ENCODE measurements around the gene FBXL5.

Gene FBXL5

GRCh38 chr4:15577508-15577907 lies 77.6 kb downstream of the FBXL5 start:
- no peak for DNase-seq
- H3K4me3 Mint-ChIP-seq, result no peak overlapping the region
- no peak for ATAC-seq
- no peaks in the 10 kb centered on the region for H3K9me3 Mint-ChIP-seq
- no peaks in the 10 kb centered on the region for H3K36me3 Mint-ChIP-seq (ENCODE audit: low read depth)
- no peaks in the 10 kb centered on the region for H3K4me1 Mint-ChIP-seq
- no peaks in the 10 kb centered on the region for H3K27me3 Mint-ChIP-seq
- H3K27ac Mint-ChIP-seq, result no peak overlapping the region

DNA sequence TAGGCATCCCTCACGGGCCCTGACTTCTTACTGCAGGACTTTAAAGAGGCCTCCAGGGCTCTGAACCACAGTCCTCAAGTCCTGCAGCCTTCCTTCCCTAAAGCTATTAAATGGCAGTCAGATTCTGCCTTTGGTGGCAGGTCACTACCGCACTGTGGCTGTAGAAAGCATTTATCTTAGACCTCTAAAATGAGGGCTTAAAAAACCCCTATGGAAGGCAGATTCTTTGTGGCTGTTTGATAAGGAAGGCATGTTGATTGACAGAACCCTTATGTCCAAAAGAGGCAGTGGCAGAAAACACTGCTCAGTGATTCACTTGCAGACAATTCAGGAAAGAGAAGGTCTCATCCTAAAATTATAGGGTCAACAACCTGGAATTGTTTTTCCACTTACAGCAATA lies 79.2 kb downstream of the FBXL5 start:
- no peak overlapping the region for H3K27ac Mint-ChIP-seq
- ATAC-seq, result no peak
- H3K9me3 Mint-ChIP-seq, result no peaks in the 10 kb centered on the region
- DNase-seq, result no peak
- no peak overlapping the region for H3K4me3 Mint-ChIP-seq
- no peaks in the 10 kb centered on the region for H3K36me3 Mint-ChIP-seq (ENCODE audit: low read depth)
- H3K4me1 Mint-ChIP-seq, result no peaks in the 10 kb centered on the region
- H3K27me3 Mint-ChIP-seq, result no peaks in the 10 kb centered on the region

DNA sequence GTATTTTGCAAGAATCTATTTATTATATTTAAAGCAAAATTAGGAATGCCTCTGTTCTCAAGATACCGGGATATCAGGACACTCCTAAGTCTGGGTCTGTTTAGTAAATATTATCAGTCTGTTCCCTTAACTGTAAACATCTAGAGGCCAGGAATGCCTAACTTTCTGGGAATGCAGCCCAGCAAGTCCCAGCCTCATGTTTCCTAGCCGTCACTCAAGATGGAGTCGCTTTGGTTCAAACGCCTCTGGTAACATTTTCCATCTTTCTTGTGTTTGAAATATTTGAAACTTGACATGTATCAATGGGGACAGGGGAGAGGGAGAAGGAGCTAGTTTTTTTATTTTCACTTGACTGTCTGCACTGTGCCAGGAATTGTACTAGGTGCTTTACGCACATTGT lies 85.4 kb downstream of the FBXL5 start:
- H3K27me3 Mint-ChIP-seq, result no peaks in the 10 kb centered on the region
- no peak overlapping the region for H3K4me3 Mint-ChIP-seq
- DNase-seq, result no peak
- H3K9me3 Mint-ChIP-seq, result no peaks in the 10 kb centered on the region
- no peak for ATAC-seq
- H3K4me1 Mint-ChIP-seq, result no peaks in the 10 kb centered on the region
- peaks cover 11% of the 10 kb centered on the region for H3K36me3 Mint-ChIP-seq (ENCODE audit: low read depth)
- no peak overlapping the region for H3K27ac Mint-ChIP-seq

GRCh38 chr4:15568821-15569220 lies 86.3 kb downstream of the FBXL5 start:
- H3K27me3 Mint-ChIP-seq, result no peaks in the 10 kb centered on the region
- no peak for DNase-seq
- H3K36me3 Mint-ChIP-seq (ENCODE audit: low read depth), result peaks cover 11% of the 10 kb centered on the region
- no peaks in the 10 kb centered on the region for H3K4me1 Mint-ChIP-seq
- H3K4me3 Mint-ChIP-seq, result no peak overlapping the region
- no peaks in the 10 kb centered on the region for H3K9me3 Mint-ChIP-seq
- ATAC-seq, result no peak
- no peak overlapping the region for H3K27ac Mint-ChIP-seq

GRCh38 chr4:15563871-15564270 lies 91.3 kb downstream of the FBXL5 start:
- H3K27me3 Mint-ChIP-seq, result no peaks in the 10 kb centered on the region
- no peak overlapping the region for H3K4me3 Mint-ChIP-seq
- peaks cover 2% of the 10 kb centered on the region for H3K4me1 Mint-ChIP-seq
- no peak for ATAC-seq
- no peaks in the 10 kb centered on the region for H3K9me3 Mint-ChIP-seq
- peaks cover 4% of the 10 kb centered on the region for H3K36me3 Mint-ChIP-seq (ENCODE audit: low read depth)
- H3K27ac Mint-ChIP-seq, result no peak overlapping the region
- DNase-seq, result no peak

GRCh38 chr4:15562623-15563022 lies 92.5 kb downstream of the FBXL5 start:
- no peak overlapping the region for H3K27ac Mint-ChIP-seq
- no peaks in the 10 kb centered on the region for H3K9me3 Mint-ChIP-seq
- no peak for DNase-seq

GRCh38 chr4:15562114-15562513 lies 93.0 kb downstream of the FBXL5 start:
- Mint-ChIP-seq H3K4me3 (no peak overlapping the region), H3K27ac (no peak overlapping the region), H3K9me3 (no peaks in the 10 kb centered on the region), H3K36me3 (ENCODE audit: low read depth) (no peaks in the 10 kb centered on the region), H3K4me1 (peaks cover 2% of the 10 kb centered on the region), H3K27me3 (no peaks in the 10 kb centered on the region)
- no peak for ATAC-seq
- no peak for DNase-seq

More at GRCh38 chr4:15562623-15563022, 92.5 kb downstream of the FBXL5 start:
- Mint-ChIP-seq H3K4me1 (peaks cover 2% of the 10 kb centered on the region), H3K4me3 (no peak overlapping the region), H3K36me3 (ENCODE audit: low read depth) (no peaks in the 10 kb centered on the region), H3K27me3 (no peaks in the 10 kb centered on the region)
- no peak for ATAC-seq

- Mint-ChIP-seq H3K27me3 (no peaks in the 10 kb centered on the region), H3K4me3 (no peak overlapping the region), H3K4me1 (peaks cover 2% of the 10 kb centered on the region), H3K9me3 (no peaks in the 10 kb centered on the region), H3K27ac (no peak overlapping the region), H3K36me3 (ENCODE audit: low read depth) (no peaks in the 10 kb centered on the region)
- DNase-seq, result no peak
- ATAC-seq, result no peak
Measured at GRCh38 chr4:15558561-15558960, 96.6 kb downstream of the FBXL5 start.

DNA sequence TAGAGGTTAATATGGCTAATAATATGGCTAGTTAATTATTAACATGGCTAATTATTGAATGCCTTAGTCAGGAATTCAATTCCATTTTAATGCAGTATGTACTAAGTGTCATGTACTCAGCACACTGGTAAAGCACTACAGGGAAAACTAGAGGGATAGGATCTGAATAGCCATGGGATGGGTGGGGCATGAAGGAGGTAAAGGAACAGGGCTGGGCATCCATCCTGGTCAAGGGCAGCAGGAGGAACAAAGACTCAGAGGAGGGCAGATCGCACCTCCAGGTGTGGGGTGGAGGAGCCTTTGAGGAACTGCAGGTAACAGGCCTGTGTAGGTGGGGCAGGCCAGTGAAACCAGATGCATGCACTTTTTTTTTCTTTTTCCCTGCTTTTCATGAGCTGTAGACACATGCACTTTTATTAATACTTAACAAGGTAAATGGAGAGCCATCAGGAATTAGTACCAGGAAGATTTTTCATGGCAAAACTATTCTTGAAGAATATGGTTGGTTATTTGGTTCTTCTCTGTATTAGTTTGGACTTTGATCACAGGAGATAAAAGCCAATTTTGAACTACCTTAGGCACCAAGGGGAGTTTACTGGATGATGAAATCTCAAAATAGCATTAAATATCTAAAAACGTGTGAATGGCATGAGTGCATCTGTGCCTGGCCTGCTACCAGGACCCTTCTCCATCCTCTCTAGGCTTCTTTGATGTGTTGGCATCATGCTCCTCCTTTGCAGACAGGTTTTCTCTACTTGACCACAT lies 97.2 kb downstream of the FBXL5 start:
- H3K36me3 Mint-ChIP-seq (ENCODE audit: low read depth), result no peaks in the 10 kb centered on the region
- DNase-seq (no peak), ATAC-seq (no peak)
- H3K4me1 Mint-ChIP-seq, result peaks cover 3% of the 10 kb centered on the region
- no peak overlapping the region for H3K4me3 Mint-ChIP-seq
- no peaks in the 10 kb centered on the region for H3K9me3 Mint-ChIP-seq
- H3K27ac Mint-ChIP-seq, result no peak overlapping the region
- no peaks in the 10 kb centered on the region for H3K27me3 Mint-ChIP-seq

GRCh38 chr4:15556511-15557092 lies 98.6 kb downstream of the FBXL5 start:
- Mint-ChIP-seq H3K9me3 (no peaks in the 10 kb centered on the region), H3K27ac (no peak overlapping the region), H3K36me3 (ENCODE audit: low read depth) (no peaks in the 10 kb centered on the region), H3K27me3 (no peaks in the 10 kb centered on the region), H3K4me1 (peaks cover 4% of the 10 kb centered on the region), H3K4me3 (no peak overlapping the region)
- no peak for ATAC-seq
- no peak for DNase-seq

All from activated naive CD8-positive, alpha-beta T cell treated with anti-CD3 and anti-CD28 coated beads, Interleukin-2, amount 50 U/mL, for 24 hours (primary cell).